Measurements from ENCODE around the gene COL4A6.
"Not testable (repeated sequence)": the region's sequence is repeated elsewhere in the genome, so short reads cannot be mapped to it uniquely, and the experiment has no call there.

COL4A6 gene

DNA sequence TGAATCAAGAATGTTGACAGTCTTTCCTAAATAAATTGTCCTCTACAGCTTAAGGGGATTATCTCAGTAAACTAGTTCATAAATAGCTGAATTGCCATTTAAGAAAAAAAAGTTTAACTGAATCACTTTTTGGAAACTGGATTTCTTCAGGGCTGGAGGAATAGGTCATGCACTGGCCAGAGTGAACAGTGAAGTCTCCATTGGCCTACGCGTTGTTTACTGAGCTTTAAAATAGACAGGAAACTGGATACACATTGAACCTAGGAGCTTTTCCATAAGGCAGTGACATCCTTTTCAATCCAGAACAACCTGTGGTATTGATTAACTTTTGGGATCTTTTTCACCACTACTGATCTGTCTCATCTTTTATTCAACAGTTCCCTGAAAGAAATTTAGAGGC is 58.0 kb downstream of the COL4A6 start:
- Histone ChIP-seq H3K9me3 (ENCODE audit: control insufficient read depth, low read length) (no peaks in the 10 kb centered on the region), H2BK120ac (ENCODE audit: low read depth, low read length) (no peak overlapping the region), H4K91ac (ENCODE audit: low read length) (no peak overlapping the region), H3K36me3 (ENCODE audit: control insufficient read depth in 1 of 2, insufficient read depth in 2 of 2, low read depth in 1 of 2, low read length in 2 of 2) (no peaks in the 10 kb centered on the region), H3K27me3 (ENCODE audit: control insufficient read depth in 1 of 2, insufficient read depth in 1 of 2, low read length in 2 of 2) (no peaks in the 10 kb centered on the region), H2BK12ac (ENCODE audit: low read length in 2 of 2) (no peak overlapping the region), H3K79me1 (replicated peaks; ENCODE audit: low read length, poor library complexity, severe bottlenecking) (no peaks in the 10 kb centered on the region), H3K4me2 (ENCODE audit: low read length, poor library complexity, severe bottlenecking) (no peak overlapping the region), H2AK5ac (ENCODE audit: low read length, severe bottlenecking) (no peak overlapping the region), H3K4me1 (ENCODE audit: control insufficient read depth, insufficient read depth, low read depth, low read length) (no peaks in the 10 kb centered on the region), H2BK15ac (ENCODE audit: low read depth, poor library complexity, severe bottlenecking) (no peak overlapping the region), H3K4ac (ENCODE audit: low read depth in 1 of 2, low read length in 2 of 2) (no peak overlapping the region), H2AFZ (ENCODE audit: low read depth, low read length) (no peak overlapping the region), H3K14ac (ENCODE audit: low read length in 2 of 2) (no peak overlapping the region), H2BK5ac (ENCODE audit: low read depth, low read length, poor library complexity, severe bottlenecking) (no peak overlapping the region), H3K23ac (ENCODE audit: low read length in 2 of 2) (no peak overlapping the region), H3K9ac (ENCODE audit: low read length) (no peak overlapping the region), H3K18ac (ENCODE audit: low read depth in 1 of 2, low read length in 2 of 2) (no peak overlapping the region), H3K27ac (ENCODE audit: low read length, poor library complexity, severe bottlenecking) (no peak overlapping the region), H4K8ac (ENCODE audit: low read length) (no peak overlapping the region), H3K4me3 (ENCODE audit: insufficient read depth in 1 of 2, low read depth in 1 of 2, low read length in 2 of 2) (no peak overlapping the region)
- whole genome bisulfite sequencing, result 100% methylated on average over 2 of the region's 2 CpGs
- no peak for DNase-seq

- not testable (repeated sequence) for H3K79me1 ChIP-seq (replicated peaks; ENCODE audit: low read length, poor library complexity, severe bottlenecking); H4K91ac ChIP-seq (ENCODE audit: low read length); H2BK12ac ChIP-seq (ENCODE audit: low read length in 2 of 2); H3K18ac ChIP-seq (ENCODE audit: low read depth in 1 of 2, low read length in 2 of 2); H2BK120ac ChIP-seq (ENCODE audit: low read depth, low read length); H3K9me3 ChIP-seq (ENCODE audit: control insufficient read depth, low read length); H3K23ac ChIP-seq (ENCODE audit: low read length in 2 of 2); H3K4me2 ChIP-seq (ENCODE audit: low read length, poor library complexity, severe bottlenecking); H3K27me3 ChIP-seq (ENCODE audit: control insufficient read depth in 1 of 2, insufficient read depth in 1 of 2, low read length in 2 of 2); DNase-seq; H3K4me1 ChIP-seq (ENCODE audit: control insufficient read depth, insufficient read depth, low read depth, low read length); H3K36me3 ChIP-seq (ENCODE audit: control insufficient read depth in 1 of 2, insufficient read depth in 2 of 2, low read depth in 1 of 2, low read length in 2 of 2); H2AK5ac ChIP-seq (ENCODE audit: low read length, severe bottlenecking); H3K27ac ChIP-seq (ENCODE audit: low read length, poor library complexity, severe bottlenecking); H2BK5ac ChIP-seq (ENCODE audit: low read depth, low read length, poor library complexity, severe bottlenecking); H3K9ac ChIP-seq (ENCODE audit: low read length); H3K14ac ChIP-seq (ENCODE audit: low read length in 2 of 2); H3K4ac ChIP-seq (ENCODE audit: low read depth in 1 of 2, low read length in 2 of 2); H2AFZ ChIP-seq (ENCODE audit: low read depth, low read length); H3K4me3 ChIP-seq (ENCODE audit: insufficient read depth in 1 of 2, low read depth in 1 of 2, low read length in 2 of 2); H2BK15ac ChIP-seq (ENCODE audit: low read depth, poor library complexity, severe bottlenecking); H4K8ac ChIP-seq (ENCODE audit: low read length)
- WGBS, result 64% methylated on average over 9 of the region's 11 CpGs
Observed at GRCh38 chrX:108376821-108377220, 61.4 kb downstream of the COL4A6 start.

DNA sequence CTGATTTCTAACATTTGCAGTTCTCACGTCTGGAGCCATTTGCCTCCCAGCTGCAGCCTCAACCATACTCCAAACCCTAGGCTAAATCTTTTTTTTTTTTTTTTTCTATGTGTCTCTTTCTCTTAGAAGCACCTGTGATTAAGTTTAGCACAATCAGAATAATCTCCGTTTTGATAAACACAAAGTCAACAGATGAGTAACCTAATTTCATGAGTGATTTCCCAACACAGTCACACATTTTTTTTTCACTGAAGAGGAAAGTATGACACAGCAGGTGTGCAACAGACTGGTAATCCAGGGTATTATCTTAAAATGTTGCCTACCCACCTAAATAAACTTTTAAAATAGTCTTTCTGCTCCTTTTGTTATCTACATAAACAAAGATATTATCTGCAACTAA is 62.6 kb downstream of the COL4A6 start:
- not testable (repeated sequence) for H2BK5ac ChIP-seq (ENCODE audit: low read depth, low read length, poor library complexity, severe bottlenecking); H3K9me3 ChIP-seq (ENCODE audit: control insufficient read depth, low read length); H3K4ac ChIP-seq (ENCODE audit: low read depth in 1 of 2, low read length in 2 of 2); H3K18ac ChIP-seq (ENCODE audit: low read depth in 1 of 2, low read length in 2 of 2); H3K4me2 ChIP-seq (ENCODE audit: low read length, poor library complexity, severe bottlenecking); H2AK5ac ChIP-seq (ENCODE audit: low read length, severe bottlenecking); H2BK12ac ChIP-seq (ENCODE audit: low read length in 2 of 2); H2BK120ac ChIP-seq (ENCODE audit: low read depth, low read length); H2AFZ ChIP-seq (ENCODE audit: low read depth, low read length); H4K91ac ChIP-seq (ENCODE audit: low read length); H2BK15ac ChIP-seq (ENCODE audit: low read depth, poor library complexity, severe bottlenecking); H3K36me3 ChIP-seq (ENCODE audit: control insufficient read depth in 1 of 2, insufficient read depth in 2 of 2, low read depth in 1 of 2, low read length in 2 of 2); H3K79me1 ChIP-seq (replicated peaks; ENCODE audit: low read length, poor library complexity, severe bottlenecking); H3K9ac ChIP-seq (ENCODE audit: low read length); DNase-seq; H3K23ac ChIP-seq (ENCODE audit: low read length in 2 of 2); H4K8ac ChIP-seq (ENCODE audit: low read length); H3K4me3 ChIP-seq (ENCODE audit: insufficient read depth in 1 of 2, low read depth in 1 of 2, low read length in 2 of 2); H3K14ac ChIP-seq (ENCODE audit: low read length in 2 of 2); H3K27me3 ChIP-seq (ENCODE audit: control insufficient read depth in 1 of 2, insufficient read depth in 1 of 2, low read length in 2 of 2); H3K4me1 ChIP-seq (ENCODE audit: control insufficient read depth, insufficient read depth, low read depth, low read length); H3K27ac ChIP-seq (ENCODE audit: low read length, poor library complexity, severe bottlenecking)
- 50% methylated on average over 2 of the region's 2 CpGs for WGBS

GRCh38 chrX:108366644-108367406 is 71.4 kb downstream of the COL4A6 start:
- H4K8ac ChIP-seq (ENCODE audit: low read length), result no peak overlapping the region
- no peak overlapping the region for H3K23ac ChIP-seq (ENCODE audit: low read length in 2 of 2)
- H3K4me1 ChIP-seq (ENCODE audit: control insufficient read depth, insufficient read depth, low read depth, low read length), result no peaks in the 10 kb centered on the region
- no peak overlapping the region for H3K4me3 ChIP-seq (ENCODE audit: insufficient read depth in 1 of 2, low read depth in 1 of 2, low read length in 2 of 2)
- WGBS, result no CpG with 5 or more reads among the region's 1 CpG
- H2AFZ ChIP-seq (ENCODE audit: low read depth, low read length), result no peak overlapping the region
- no peak overlapping the region for H2BK15ac ChIP-seq (ENCODE audit: low read depth, poor library complexity, severe bottlenecking)
- no peak overlapping the region for H3K14ac ChIP-seq (ENCODE audit: low read length in 2 of 2)
- no peak overlapping the region for H2BK120ac ChIP-seq (ENCODE audit: low read depth, low read length)
- H2AK5ac ChIP-seq (ENCODE audit: low read length, severe bottlenecking), result no peak overlapping the region
- no peak overlapping the region for H2BK12ac ChIP-seq (ENCODE audit: low read length in 2 of 2)
- no peak overlapping the region for H3K18ac ChIP-seq (ENCODE audit: low read depth in 1 of 2, low read length in 2 of 2)
- peaks cover 0 to 24% of the 10 kb centered on the region in 2 experiments for H3K27me3 ChIP-seq (ENCODE audit: control insufficient read depth in 1 of 2, insufficient read depth in 1 of 2, low read length in 2 of 2)
- H3K4me2 ChIP-seq (ENCODE audit: low read length, poor library complexity, severe bottlenecking), result no peak overlapping the region
- no peak overlapping the region for H3K27ac ChIP-seq (ENCODE audit: low read length, poor library complexity, severe bottlenecking)
- no peak overlapping the region for H3K9ac ChIP-seq (ENCODE audit: low read length)
- no peaks in the 10 kb centered on the region for H3K79me1 ChIP-seq (replicated peaks; ENCODE audit: low read length, poor library complexity, severe bottlenecking)
- H3K36me3 ChIP-seq (ENCODE audit: control insufficient read depth in 1 of 2, insufficient read depth in 2 of 2, low read depth in 1 of 2, low read length in 2 of 2), result no peaks in the 10 kb centered on the region
- no peak overlapping the region for H2BK5ac ChIP-seq (ENCODE audit: low read depth, low read length, poor library complexity, severe bottlenecking)
- DNase-seq, result no peak
- no peaks in the 10 kb centered on the region for H3K9me3 ChIP-seq (ENCODE audit: control insufficient read depth, low read length)
- H4K91ac ChIP-seq (ENCODE audit: low read length), result no peak overlapping the region
- no peak overlapping the region for H3K4ac ChIP-seq (ENCODE audit: low read depth in 1 of 2, low read length in 2 of 2)
